GM12801 (cell line): Measurements from ENCODE around the gene ARVCF.

Experiments used
- TF ChIP-seq, protein P1 (sequence below): IDR thresholded peaks from one replicate; pipeline ENCODE4 v1.5.1; 2011; ENCODE audit warnings: control low read depth; ENCODE audit not compliant: insufficient read length; ENCODE audit errors: extremely low read depth

Gene ARVCF

GRCh38 chr22:19981171-19981960 lies 35.3 kb downstream of the ARVCF start:
- TF ChIP-seq, protein P1, sequence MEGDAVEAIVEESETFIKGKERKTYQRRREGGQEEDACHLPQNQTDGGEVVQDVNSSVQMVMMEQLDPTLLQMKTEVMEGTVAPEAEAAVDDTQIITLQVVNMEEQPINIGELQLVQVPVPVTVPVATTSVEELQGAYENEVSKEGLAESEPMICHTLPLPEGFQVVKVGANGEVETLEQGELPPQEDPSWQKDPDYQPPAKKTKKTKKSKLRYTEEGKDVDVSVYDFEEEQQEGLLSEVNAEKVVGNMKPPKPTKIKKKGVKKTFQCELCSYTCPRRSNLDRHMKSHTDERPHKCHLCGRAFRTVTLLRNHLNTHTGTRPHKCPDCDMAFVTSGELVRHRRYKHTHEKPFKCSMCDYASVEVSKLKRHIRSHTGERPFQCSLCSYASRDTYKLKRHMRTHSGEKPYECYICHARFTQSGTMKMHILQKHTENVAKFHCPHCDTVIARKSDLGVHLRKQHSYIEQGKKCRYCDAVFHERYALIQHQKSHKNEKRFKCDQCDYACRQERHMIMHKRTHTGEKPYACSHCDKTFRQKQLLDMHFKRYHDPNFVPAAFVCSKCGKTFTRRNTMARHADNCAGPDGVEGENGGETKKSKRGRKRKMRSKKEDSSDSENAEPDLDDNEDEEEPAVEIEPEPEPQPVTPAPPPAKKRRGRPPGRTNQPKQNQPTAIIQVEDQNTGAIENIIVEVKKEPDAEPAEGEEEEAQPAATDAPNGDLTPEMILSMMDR = no peak

DNA sequence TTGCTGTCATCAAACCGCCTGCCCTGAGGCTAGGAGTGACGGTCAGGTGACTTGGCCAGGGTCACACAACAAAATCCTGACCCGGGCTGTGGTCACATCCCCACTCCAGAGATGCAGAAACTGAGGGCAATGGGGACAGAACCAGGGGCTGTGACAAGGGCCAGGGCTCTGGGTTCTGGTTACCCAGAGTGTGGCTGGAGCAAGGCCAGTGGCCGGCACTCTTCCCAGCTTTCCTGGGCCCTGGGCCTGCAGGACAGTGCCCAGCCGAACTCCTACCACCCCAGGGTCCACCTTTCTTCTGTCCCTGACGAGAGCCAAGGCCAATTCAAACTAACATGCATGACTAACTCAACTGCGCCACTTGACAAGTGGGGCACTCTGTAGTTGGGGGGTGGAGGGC lies 35.9 kb downstream of the ARVCF start:
- TF ChIP-seq, protein P1 = no peak

GRCh38 chr22:19979712-19980493 lies 36.7 kb downstream of the ARVCF start:
- TF ChIP-seq, protein P1 = no peak

DNA sequence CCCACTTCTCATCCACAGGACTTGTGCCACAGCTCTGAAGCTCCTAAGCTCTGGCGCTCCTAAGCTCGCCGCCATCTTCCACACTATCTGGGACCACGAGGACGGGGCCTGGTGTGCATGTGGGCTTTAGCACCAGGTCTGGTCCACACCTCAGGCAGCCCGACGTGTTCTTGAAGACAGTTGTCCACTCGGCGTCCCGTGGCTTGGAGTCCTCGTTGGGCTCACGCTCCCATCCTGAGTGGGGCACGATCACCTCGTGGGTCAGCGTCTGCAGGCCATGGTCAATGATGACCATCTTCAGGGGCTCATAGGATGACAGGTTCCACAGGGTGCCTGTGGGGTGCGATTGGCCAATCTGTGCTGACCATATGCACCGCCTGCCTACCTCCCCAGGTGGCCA lies 37.9 kb downstream of the ARVCF start:
- TF ChIP-seq, protein P1 = no peak

DNA sequence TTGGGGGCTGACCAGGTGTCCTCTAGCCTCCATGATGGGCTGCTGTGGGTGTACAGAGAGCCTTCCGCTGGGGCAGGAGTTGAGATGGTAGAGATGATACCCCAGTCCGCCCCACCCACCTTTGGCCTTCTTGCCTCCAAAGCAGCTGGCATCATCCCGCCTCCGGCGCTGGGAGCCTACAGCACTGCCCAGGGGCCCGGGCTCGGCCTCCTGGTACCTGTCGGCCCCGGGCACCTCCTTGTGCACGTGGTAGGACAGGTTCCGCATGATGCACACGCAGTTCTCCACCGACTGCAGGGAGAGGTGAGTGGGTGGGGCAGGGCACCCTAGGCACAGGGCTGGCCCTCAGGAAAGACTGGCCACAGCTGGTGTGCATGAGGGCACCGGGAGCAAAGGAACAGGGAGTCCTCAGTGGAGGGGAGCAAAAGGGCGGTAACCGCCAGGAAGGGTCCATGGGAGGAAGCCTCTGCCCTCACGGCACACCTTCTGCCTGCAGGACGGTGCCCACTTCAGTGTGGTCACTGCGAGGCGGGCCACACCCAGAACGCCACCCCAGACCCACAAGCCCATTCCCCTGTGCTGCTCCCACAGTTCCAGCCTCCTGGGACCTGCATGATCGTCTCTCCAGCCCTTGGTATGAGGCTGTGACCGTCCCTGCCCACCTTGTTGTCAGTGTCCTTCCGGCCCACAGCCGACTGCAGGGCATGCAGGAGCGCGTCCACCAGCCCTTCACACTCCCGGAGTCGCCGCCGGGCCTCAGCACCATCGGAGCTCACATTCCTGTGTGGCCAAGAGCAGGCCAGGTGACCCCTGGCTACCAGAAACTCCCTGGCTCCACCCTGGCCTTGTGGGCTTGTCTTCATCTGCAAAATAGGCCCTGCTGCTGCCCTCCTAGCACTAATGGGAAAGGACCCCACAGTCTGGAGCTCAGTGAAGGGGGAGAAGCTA lies 39.1 kb downstream of the ARVCF start:
- TF ChIP-seq, protein P1 = no peak

DNA sequence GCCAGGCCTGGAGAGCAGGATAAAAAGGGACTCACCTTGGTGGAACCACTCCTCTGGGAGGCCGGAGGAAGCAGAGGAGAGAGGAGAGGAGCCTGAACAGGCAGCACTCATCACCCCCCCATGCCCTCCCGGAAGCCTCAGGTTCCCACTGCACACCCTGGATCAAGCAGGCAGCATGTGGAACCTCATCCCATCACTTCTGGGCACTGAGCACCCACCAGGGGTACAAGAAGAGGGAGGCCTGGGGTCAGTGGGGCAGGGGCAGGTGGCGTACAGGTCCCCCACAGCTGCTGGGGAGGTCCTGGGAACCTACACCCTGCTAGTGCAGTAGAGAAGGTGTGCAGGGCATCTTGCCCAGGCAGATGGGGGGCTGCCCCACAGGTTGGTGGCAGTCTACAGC lies 40.0 kb downstream of the ARVCF start:
- TF ChIP-seq, protein P1 = no peak

DNA sequence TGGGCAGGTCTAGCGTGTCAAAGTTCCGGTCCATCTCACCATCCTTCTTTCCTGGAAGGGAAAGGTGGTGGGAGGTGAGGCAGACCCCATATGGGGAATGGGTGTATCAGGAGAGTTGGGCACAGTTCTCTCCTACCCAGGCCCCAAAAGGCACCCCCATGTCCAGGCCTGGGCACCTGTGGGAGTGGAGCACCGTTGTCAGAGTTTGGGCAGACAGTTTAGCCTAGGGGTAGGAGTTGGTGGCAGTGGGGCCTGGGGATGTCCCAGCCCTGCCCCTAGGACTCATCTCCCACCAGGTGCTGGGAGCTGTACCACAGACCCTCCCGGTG lies 41.0 kb downstream of the ARVCF start:
- TF ChIP-seq, protein P1 = no peak
